HepG2 (cell line): ENCODE results near the gene ZNF264. TPM values are rescaled to one million over a fixed set of nuclear protein-coding genes. Genes with fewer than 3 reads are reported as not detected.

Experiments
- ARID3A ChIP-seq: IDR thresholded peaks from 2 replicates; pipeline ENCODE4 v1.6.1; 2012; ENCODE audit warnings: low read depth, low read length, improper control_type of control experiment
- ATF1 ChIP-seq: IDR thresholded peaks from 2 replicates; pipeline ENCODE4 v1.6.1; 2016; ENCODE audit warnings: mild to moderate bottlenecking, control low read depth
- HCFC1 ChIP-seq: fragments of 150-350 bp; IDR thresholded peaks from 2 replicates; pipeline ENCODE4 v1.6.1; 2014; ENCODE audit warnings: low read depth, low read length
- HMG20A ChIP-seq: IDR thresholded peaks from 2 replicates; pipeline ENCODE4 v1.6.1; 2016; ENCODE audit warnings: borderline replicate concordance
- KDM1A ChIP-seq: IDR thresholded peaks from 2 replicates; pipeline ENCODE4 v1.6.1; 2016; ENCODE audit warnings: missing compliant biosample characterization
- MAF1 ChIP-seq: sonication (generic); formaldehyde crosslinking; IDR thresholded peaks from 2 replicates; pipeline ENCODE4 v1.5.0; 2020; ENCODE audit warnings: missing genetic modification reagents, borderline replicate concordance
- PCBP2 ChIP-seq: fragments of 200-400 bp; formaldehyde crosslinking; optimal IDR thresholded peaks from 2 replicates; pipeline ENCODE3; 2018; ENCODE audit warnings: low read length, low read depth; ENCODE audit not compliant: poor library complexity, severe bottlenecking
- PREB ChIP-seq: sonication (generic); formaldehyde crosslinking; IDR thresholded peaks from 2 replicates; pipeline ENCODE4 v1.4.0; 2020; ENCODE audit warnings: missing genetic modification reagents
- RARA ChIP-seq: IDR thresholded peaks from 2 replicates; pipeline ENCODE4 v1.6.1; 2016; ENCODE audit warnings: missing genetic modification reagents, missing compliant biosample characterization
- SIN3A ChIP-seq: IDR thresholded peaks from 2 replicates; pipeline ENCODE4 v1.6.1; 2011; ENCODE audit warnings: low read depth, mild to moderate bottlenecking, control low read depth, low read length, borderline replicate concordance
- TARDBP ChIP-seq: sonication (generic); formaldehyde crosslinking; IDR thresholded peaks from 2 replicates; pipeline ENCODE4 v1.8.0; 2022; ENCODE audit warnings: mild to moderate bottlenecking, missing genetic modification reagents
- ZBTB20 ChIP-seq: sonication (generic); formaldehyde crosslinking; IDR thresholded peaks from 2 replicates; pipeline ENCODE4 v1.8.1; 2023; ENCODE audit warnings: missing genetic modification reagents, low read depth, mild to moderate bottlenecking, borderline replicate concordance
- ZNF143 ChIP-seq: sonication (generic); formaldehyde crosslinking; IDR thresholded peaks from 2 replicates; pipeline ENCODE4 v1.4.0; 2020; ENCODE audit warnings: missing genetic modification reagents
- ZNF484 ChIP-seq: sonication (generic); formaldehyde crosslinking; IDR thresholded peaks from 2 replicates; pipeline ENCODE4 v1.5.1; 2020; ENCODE audit warnings: mild to moderate bottlenecking, low read depth, missing genetic modification reagents, borderline replicate concordance
- ZNF567 ChIP-seq: sonication (generic); formaldehyde crosslinking; IDR thresholded peaks from 2 replicates; pipeline ENCODE4 v1.8.1; 2023; ENCODE audit warnings: mild to moderate bottlenecking, missing genetic modification reagents, borderline replicate concordance
- ZNF781 ChIP-seq: sonication (generic); formaldehyde crosslinking; IDR thresholded peaks from 2 replicates; pipeline ENCODE4 v1.5.1; 2020; ENCODE audit warnings: borderline replicate concordance, mild to moderate bottlenecking, missing genetic modification reagents; ENCODE audit errors: not compliant biosample characterization
- ZSCAN12 ChIP-seq: sonication (generic); formaldehyde crosslinking; IDR thresholded peaks from 2 replicates; pipeline ENCODE4 v1.9.0; 2021; ENCODE audit warnings: mild to moderate bottlenecking, missing genetic modification reagents
- ZSCAN31 ChIP-seq: sonication (generic); formaldehyde crosslinking; IDR thresholded peaks from 2 replicates; pipeline ENCODE4 v1.5.0; 2020; ENCODE audit warnings: low read depth, mild to moderate bottlenecking, missing genetic modification reagents
- polyA plus RNA-seq, 8 experiments: library from polyadenylated mRNA; depleted of rRNA in 3 of 8; stranded (reverse) in 7 of 8; unstranded in 1 of 8; fragments of >200 nt; fragmentation: Illumina TruSeq in 4 of 8; extraction: Trizol in 4 of 8; gene quantifications; 2 replicates each; pipeline versions ENCODE4 v1.2.1 to v1.2.3, GENCODE V29; 2011 to 2016; ENCODE audit warnings: low read depth in 4 of 8, missing spikeins in 1 of 8, mixed read lengths in 1 of 8; ENCODE audit not compliant: insufficient read depth in 1 of 8
- total RNA-seq, 5 experiments: library from RNA; depleted of rRNA; stranded (reverse); fragments of >200 nt; fragmentation: Illumina TruSeq; extraction: Trizol; gene quantifications; 2 replicates each; pipeline ENCODE4 v1.2.3, GENCODE V29; 2016; ENCODE audit warnings: low read depth in 1 of 5
- TF ChIP-seq, protein P1 (sequence below): sonication (generic); formaldehyde crosslinking; IDR thresholded peaks from 2 replicates; pipeline ENCODE4 v1.8.0; 2022; ENCODE audit warnings: mild to moderate bottlenecking, missing genetic modification reagents
- TF ChIP-seq, protein P2 (sequence below): sonication (generic); formaldehyde crosslinking; IDR thresholded peaks from 2 replicates; pipeline ENCODE4 v1.8.0; 2023; ENCODE audit warnings: mild to moderate bottlenecking, missing genetic modification reagents

The ZNF264 gene
- total and polyA plus RNA-seq, 2 of the 13 experiments (the other 11 are each of a cell fraction or from before 2014, with no cell fraction given): 3.5 to 17.6 TPM

DNA sequence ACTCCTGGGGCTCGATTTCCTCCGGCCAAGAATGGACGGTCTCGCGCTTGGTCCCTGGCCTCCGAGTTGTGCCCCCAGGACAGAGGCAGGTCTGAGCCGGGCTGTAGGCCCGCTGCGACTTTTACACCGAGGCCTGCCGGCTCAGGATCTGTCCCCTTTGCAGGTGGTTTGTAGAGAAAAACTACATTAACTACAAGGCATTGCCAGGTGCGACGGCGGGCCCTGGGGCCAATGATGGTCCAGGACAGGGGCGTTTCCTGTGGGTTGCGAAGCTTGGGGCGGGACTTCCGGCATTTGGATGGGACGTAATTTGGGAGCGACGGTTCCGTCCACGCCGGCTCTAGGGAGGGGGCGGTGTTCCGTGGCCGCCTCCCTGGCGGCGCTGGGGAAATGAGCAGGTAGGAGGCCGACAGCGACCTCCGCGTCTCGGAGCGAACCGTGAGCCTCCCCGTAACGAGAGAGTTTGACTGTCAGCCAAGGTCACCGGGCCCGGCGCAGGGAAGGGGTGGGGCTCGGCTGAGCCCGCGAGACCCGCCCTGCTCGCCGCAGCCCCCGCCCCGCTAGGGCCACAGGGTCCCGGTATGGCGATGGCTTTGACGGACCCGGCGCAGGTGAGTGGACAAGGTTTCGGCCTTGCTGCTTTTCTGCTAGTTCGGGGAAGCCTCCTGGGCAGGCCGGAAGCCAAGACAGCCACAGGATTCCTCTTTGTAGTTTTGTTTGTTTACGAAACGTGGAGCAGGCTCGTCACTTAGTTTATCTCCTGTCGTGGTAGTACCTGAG, 49.2 kb downstream of the ZNF264 start, which contains the start of gene ZNF805 (continued):
- TF ChIP-seq, protein P1, sequence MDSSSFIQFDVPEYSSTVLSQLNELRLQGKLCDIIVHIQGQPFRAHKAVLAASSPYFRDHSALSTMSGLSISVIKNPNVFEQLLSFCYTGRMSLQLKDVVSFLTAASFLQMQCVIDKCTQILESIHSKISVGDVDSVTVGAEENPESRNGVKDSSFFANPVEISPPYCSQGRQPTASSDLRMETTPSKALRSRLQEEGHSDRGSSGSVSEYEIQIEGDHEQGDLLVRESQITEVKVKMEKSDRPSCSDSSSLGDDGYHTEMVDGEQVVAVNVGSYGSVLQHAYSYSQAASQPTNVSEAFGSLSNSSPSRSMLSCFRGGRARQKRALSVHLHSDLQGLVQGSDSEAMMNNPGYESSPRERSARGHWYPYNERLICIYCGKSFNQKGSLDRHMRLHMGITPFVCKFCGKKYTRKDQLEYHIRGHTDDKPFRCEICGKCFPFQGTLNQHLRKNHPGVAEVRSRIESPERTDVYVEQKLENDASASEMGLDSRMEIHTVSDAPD (CRISPR knock-in tag): 0 out of 2 replicates have a peak, but pooled peaks have one; percentile 50
- TF ChIP-seq ZNF567 (no peak; the same call in 1 of the 2 replicates), ZNF781 (peak; percentile 66), ARID3A (no peak), ZSCAN31 (CRISPR knock-in tag) (peak; percentile 61; the same call in 1 of the 2 replicates), TARDBP (peak; percentile 81; the same call in 1 of the 2 replicates), RARA (0 out of 2 replicates have a peak, but pooled peaks have one; percentile 6), SIN3A (peak; percentile 93; the same call in 1 of the 2 replicates), PREB (CRISPR knock-in tag) (no peak), PCBP2 (no peak), HMG20A (no peak), ZNF143 (CRISPR knock-in tag) (peak; percentile 94), ZSCAN12 (CRISPR knock-in tag) (no peak; the same call in 1 of the 2 replicates), ZNF484 (CRISPR knock-in tag) (no peak), HCFC1 (peak; percentile 82), ZBTB20 (CRISPR knock-in tag) (0 out of 2 replicates have a peak, but pooled peaks have one; percentile 5), KDM1A (CRISPR knock-in tag) (no peak), MAF1 (CRISPR knock-in tag) (0 out of 2 replicates have a peak, but pooled peaks have one; percentile 44), ATF1 (CRISPR knock-in tag) (peak; percentile 99)
- TF ChIP-seq, protein P2, sequence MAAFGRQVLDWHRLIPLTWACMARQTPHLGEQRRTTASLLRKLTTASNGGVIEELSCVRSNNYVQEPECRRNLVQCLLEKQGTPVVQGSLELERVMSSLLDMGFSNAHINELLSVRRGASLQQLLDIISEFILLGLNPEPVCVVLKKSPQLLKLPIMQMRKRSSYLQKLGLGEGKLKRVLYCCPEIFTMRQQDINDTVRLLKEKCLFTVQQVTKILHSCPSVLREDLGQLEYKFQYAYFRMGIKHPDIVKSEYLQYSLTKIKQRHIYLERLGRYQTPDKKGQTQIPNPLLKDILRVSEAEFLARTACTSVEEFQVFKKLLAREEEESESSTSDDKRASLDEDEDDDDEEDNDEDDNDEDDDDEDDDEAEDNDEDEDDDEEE (CRISPR knock-in tag): no peak
